Mucosa of descending colon (tissue), 3 donors: ENCODE measurements around the gene CPS1. TPM values are rescaled to one million over a fixed set of nuclear protein-coding genes. Genes with fewer than 3 reads are reported as not detected.

Experiments
- ATAC-seq: fragments of 200-7000 bp; cut with Tn5 transposase; one replicate; pipeline ENCODE4 v1.9.1; 2020; ENCODE audit warnings: mild to moderate bottlenecking, moderate library complexity
- DNase-seq, 3 donors: peaks; one replicate each; pipeline ENCODE4 v3.0.0-alpha.2; 2020
- H3K36me3 ChIP-seq: fragments of 200-600 bp; one replicate; pipeline ENCODE4 v1.8.0; 2021; ENCODE audit warnings: low read depth, mild to moderate bottlenecking
- H3K4me1 ChIP-seq: fragments of 200-600 bp; one replicate; pipeline ENCODE4 v1.8.0; 2021; ENCODE audit warnings: low read depth, mild to moderate bottlenecking
- H3K4me3 ChIP-seq: fragments of 200-600 bp; one replicate; pipeline ENCODE4 v1.8.0; 2021; ENCODE audit warnings: mild to moderate bottlenecking
- H3K9me3 ChIP-seq: fragments of 200-600 bp; one replicate; pipeline ENCODE4 v1.8.0; 2021; ENCODE audit warnings: mild to moderate bottlenecking
- CTCF ChIP-seq: fragments of 200-600 bp; IDR thresholded peaks from one replicate; pipeline ENCODE4 v1.8.0; 2022; ENCODE audit warnings: antibody characterized with exemption, mild to moderate bottlenecking
- intact Hi-C, 2 donors: fragments of 100-400 bp; cut with DNase I in 1 of 2; cut with micrococcal nuclease in 1 of 2; formaldehyde crosslinking; loops; one replicate each; pipeline versions ENCODE4 v1.11.0 to v1.11.1; 2022; cut with DNase I, micrococcal nuclease
- total RNA-seq, 3 donors: library from RNA; stranded (reverse); fragmentation: NEBNext Ultra II Directional in 2 of 3; extraction: Animal tissue kit (Norgen Biotek cat#: 25700) in 2 of 3; gene quantifications; one replicate each; pipeline versions ENCODE4 v1.2.1 to v1.2.4, GENCODE V29; 2021 to 2023
- donor health status: DM: no; HTN: no; CAD: no; lungs with moderate emphysema.
- donor health status: DM: no; HTN: no; CAD: no.
- donor health status: DM: no; HTN: yes; CAD: no.

The CPS1 gene
- total RNA-seq, 3 donors from 2014 or later, result 0.29 to 1.5 (median 0.99) TPM

DNA sequence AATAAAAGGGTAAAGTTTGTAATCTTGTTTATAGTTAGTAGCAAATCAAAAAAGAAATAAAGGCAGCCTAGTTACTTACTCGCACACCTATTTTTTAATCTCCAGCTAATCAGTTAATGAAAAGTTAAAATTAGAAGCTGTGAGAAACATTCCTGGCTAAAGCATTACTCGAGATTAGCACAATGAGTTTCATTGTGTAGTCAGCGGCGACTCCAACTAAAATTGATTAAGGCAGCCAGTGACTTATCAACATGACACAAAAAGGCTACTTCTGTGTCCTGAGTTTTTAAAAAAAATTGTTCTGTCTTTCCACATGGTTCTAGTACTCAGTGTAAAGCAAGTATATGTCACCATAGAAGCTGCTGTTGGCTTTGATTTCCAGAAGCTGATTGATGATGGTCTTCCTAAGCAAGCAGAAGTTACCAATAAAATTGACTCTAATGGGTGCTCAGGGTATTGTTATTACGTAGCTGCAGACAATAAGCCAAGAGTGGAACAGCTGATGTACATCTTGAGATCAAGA, 159.2 kb downstream of the CPS1 start:
- Histone ChIP-seq H3K4me1 (no peaks in the 10 kb centered on the region), H3K4me3 (no peak overlapping the region), H3K9me3 (no peaks in the 10 kb centered on the region), H3K36me3 (no peaks in the 10 kb centered on the region)
- intact Hi-C loops, result no loop called here
- DNase-seq, result no peak
- no peak for ATAC-seq
- TF ChIP-seq CTCF, result no peak

GRCh38 chr2:210718503-210718902, 162.1 kb downstream of the CPS1 start:
- no peak for ATAC-seq
- Histone ChIP-seq H3K36me3 (no peaks in the 10 kb centered on the region), H3K9me3 (no peaks in the 10 kb centered on the region), H3K4me1 (no peaks in the 10 kb centered on the region), H3K4me3 (no peak overlapping the region)
- TF ChIP-seq CTCF, result no peak
- DNase-seq, result no peak
- intact Hi-C loops, result no loop called here

- no peak for ATAC-seq
- no peak for DNase-seq
- Histone ChIP-seq H3K9me3 (no peaks in the 10 kb centered on the region), H3K36me3 (no peaks in the 10 kb centered on the region), H3K4me3 (no peak overlapping the region), H3K4me1 (no peaks in the 10 kb centered on the region)
- intact Hi-C loops, result no loop called here
- TF ChIP-seq CTCF, result no peak
Measured at GRCh38 chr2:210722092-210722491, 165.7 kb downstream of the CPS1 start.

DNA sequence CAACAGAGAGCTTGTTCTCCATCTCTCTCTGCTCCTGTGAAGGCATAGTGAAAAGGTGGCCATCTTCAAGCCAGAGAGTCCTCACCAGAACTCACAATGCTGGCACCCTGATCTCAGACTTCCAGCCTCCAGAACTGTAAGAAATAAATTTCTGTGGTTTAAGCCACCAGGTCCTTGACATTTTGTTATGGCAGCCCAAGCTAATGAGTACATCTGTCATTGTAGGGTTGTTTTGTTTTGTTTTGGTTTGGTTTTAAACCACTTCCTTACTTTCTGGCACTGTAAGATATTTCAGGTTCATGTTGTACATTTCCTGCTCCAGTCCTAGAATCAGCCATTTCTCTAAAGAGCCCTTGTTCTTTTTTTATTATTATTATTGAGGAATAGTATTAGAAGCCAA, 171.2 kb downstream of the CPS1 start:
- Histone ChIP-seq H3K4me1 (no peaks in the 10 kb centered on the region), H3K4me3 (no peak overlapping the region), H3K9me3 (no peaks in the 10 kb centered on the region), H3K36me3 (no peaks in the 10 kb centered on the region)
- DNase-seq, result no peak
- no peak for TF ChIP-seq CTCF
- no peak for ATAC-seq
- intact Hi-C loops, result no loop called here

Other genes starting within 250 kb of the CPS1 start
- gene MYL1, start 241.4 kb upstream of the CPS1 start, total RNA-seq, result under 1 TPM in 2 of 3 donors, not detected in 1; 0.36 to 0.49 TPM
- gene LANCL1, start 79.8 kb upstream of the CPS1 start, total RNA-seq, result 10 to 100 TPM; 20.8 to 45.5 (median 28.0) TPM